ENCODE data around the gene NHLH1.

The NHLH1 gene

DNA sequence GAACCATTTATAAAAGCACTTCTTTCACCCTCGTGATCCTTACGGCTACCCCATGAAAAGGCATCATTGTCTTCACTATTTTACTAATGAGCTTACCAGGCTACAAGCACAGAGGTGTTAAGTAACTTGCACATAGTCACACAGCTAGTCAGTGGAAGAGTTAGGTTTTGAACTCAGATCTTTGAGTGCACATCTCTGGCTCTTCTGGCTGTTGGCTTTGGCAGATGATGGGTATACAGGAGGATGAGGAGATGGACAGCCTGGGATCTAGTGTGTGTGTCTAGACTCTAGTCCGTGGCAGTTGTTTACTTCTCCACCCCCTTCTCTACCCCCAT is 45.1 kb downstream of the NHLH1 start:
- TF ChIP-seq, protein P1, sequence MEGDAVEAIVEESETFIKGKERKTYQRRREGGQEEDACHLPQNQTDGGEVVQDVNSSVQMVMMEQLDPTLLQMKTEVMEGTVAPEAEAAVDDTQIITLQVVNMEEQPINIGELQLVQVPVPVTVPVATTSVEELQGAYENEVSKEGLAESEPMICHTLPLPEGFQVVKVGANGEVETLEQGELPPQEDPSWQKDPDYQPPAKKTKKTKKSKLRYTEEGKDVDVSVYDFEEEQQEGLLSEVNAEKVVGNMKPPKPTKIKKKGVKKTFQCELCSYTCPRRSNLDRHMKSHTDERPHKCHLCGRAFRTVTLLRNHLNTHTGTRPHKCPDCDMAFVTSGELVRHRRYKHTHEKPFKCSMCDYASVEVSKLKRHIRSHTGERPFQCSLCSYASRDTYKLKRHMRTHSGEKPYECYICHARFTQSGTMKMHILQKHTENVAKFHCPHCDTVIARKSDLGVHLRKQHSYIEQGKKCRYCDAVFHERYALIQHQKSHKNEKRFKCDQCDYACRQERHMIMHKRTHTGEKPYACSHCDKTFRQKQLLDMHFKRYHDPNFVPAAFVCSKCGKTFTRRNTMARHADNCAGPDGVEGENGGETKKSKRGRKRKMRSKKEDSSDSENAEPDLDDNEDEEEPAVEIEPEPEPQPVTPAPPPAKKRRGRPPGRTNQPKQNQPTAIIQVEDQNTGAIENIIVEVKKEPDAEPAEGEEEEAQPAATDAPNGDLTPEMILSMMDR (IDR thresholded peaks at IDR 0.05; ENCODE audit: low read depth, low read length) = no peak
- H3K4me3 ChIP-seq (ENCODE audit: low read depth, low read length) = no peak overlapping the region

DNA sequence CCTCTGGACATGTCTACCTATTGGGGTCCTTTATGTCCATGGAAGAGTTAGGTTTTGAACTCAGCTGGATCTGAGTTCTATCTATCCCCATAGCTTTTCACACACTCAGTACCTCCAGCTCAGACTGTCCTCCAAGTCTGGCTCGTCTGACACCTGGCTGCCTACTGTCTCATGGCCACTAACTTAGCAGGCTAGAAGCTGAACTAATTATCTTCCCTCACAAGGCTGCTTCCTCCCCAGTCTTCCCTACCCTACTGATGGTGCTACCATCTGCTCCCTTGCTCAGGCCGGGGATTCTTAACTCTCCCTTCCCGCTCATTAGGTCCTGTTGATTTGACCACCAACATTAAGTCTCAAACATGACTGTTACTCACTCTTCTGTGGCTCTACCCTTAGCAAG is 46.8 kb downstream of the NHLH1 start:
- no peak overlapping the region for H3K4me3 ChIP-seq (ENCODE audit: low read depth, low read length)
- TF ChIP-seq, protein P1 (IDR thresholded peaks at IDR 0.05; ENCODE audit: low read depth, low read length) = no peak

DNA sequence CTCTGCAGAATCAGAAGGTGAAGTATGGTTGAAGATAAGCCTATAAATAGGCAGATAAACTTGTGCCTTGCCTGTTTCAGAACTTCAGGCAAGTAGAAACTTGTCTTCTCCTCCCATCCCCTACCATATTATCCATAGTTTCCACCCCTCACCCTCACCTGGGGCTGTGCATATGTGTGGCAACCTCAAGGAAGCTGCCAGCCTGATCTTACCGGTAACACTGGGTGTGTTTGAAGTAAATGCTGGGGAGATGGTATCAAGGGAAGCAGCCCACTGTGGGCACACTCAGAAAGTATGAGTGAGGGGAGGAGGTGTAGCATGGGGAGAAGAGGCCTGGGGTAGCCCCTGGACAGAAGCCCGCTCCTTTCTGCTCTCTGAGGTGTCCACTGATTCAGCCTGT is 48.0 kb downstream of the NHLH1 start:
- H3K4me3 ChIP-seq (ENCODE audit: low read depth, low read length) = no peak overlapping the region
- TF ChIP-seq, protein P1 (IDR thresholded peaks at IDR 0.05; ENCODE audit: low read depth, low read length) = no peak

DNA sequence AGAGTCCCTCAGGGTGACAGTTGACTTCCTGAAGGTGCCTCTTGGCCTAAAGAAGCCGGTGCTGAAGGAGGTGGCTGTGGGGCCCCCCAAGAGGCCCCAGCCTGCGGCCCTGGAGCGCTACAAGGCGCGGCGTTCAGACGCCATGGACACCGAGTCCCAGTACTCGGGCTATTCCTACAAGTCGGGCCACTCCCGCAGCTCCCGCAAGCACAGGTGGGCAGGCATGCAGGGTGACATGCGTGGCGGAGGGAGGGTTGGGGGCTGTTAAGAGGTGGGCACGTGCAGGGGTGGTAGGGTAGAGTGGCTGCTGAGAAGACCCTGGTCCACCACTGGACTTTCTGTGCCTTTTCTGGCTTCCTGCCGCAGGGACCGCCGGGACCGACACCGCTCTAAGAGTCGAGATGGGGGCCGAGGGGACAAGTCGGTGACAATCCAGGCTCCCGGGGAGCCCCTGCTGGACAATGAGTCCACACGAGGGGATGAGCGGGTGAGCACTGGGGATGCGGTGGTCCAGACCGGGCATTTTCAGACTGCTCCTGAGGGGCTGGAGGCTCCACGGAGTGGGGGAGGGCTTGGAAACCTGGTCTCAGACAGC is 48.9 kb downstream of the NHLH1 start:
- TF ChIP-seq, protein P1 (IDR thresholded peaks at IDR 0.05; ENCODE audit: low read depth, low read length) = no peak
- no peak overlapping the region for H3K4me3 ChIP-seq (ENCODE audit: low read depth, low read length)

DNA sequence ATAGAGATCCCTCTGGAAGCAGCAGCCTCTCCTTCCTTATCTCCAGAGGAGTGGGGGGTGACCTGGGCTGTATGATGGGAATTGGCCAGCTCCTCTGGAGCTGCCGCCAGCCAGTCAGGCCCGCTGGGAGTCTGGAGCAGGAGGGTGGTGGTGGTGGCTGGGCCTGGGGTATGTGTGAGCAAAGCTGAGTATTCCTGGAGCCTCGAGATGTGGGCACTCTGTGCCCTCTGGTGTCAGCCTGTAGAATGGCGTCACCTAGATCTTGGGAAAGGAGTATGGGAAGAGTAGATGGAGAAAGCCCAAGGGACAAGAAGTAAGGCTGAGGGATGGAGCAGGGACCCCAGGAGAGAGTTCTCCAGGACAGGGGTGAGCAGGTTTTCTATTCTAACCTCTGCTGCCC is 49.5 kb downstream of the NHLH1 start:
- TF ChIP-seq, protein P1 (IDR thresholded peaks at IDR 0.05; ENCODE audit: low read depth, low read length) = no peak
- H3K4me3 ChIP-seq (ENCODE audit: low read depth, low read length) = no peak overlapping the region

DNA sequence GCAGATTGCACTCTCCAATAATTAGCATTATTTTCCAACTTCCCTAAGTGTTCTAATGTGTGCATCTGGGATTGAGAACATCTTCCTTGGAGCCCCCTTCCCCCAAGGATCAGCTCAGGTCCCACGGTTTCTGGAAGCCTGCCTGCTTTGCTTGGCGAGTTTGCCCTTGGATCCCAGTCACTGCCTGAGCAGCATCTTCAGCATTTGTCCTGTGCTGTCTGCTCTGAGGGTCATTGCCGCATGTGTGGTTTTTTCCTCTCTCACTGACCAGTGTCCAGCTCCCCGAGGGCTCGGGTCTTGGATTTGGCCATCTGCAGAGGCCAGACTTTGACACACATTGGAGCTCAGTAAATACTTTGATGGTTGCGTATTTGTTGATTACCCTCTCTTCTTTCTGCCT is 51.6 kb downstream of the NHLH1 start:
- TF ChIP-seq, protein P1 (IDR thresholded peaks at IDR 0.05; ENCODE audit: low read depth, low read length) = no peak
- no peak overlapping the region for H3K4me3 ChIP-seq (ENCODE audit: low read depth, low read length)

DNA sequence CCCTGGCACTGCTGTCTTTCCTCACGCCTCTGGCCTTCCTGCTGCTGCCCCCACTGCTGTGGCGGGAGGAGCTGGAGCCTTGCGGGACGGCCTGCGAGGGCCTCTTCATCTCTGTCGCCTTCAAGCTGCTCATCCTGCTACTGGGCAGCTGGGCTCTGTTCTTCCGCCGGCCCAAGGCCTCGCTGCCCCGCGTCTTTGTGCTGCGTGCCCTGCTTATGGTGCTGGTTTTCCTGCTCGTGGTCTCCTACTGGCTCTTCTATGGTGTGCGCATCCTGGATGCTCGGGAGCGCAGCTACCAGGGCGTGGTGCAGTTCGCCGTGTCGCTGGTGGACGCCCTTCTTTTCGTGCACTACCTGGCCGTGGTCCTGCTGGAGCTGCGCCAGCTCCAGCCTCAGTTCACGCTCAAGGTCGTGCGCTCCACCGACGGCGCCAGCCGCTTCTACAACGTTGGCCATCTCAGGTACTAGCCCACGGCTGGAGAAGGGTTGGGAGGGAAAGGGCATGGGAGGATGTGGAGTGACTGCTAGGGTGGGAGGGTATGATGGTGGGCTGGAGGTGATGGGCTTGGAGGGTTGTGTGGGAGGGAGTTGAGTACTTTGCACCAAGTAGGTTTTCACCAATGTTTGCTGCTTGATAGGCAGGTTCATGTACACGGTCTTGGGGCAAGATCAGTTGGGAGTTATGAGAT is 52.4 kb downstream of the NHLH1 start:
- TF ChIP-seq, protein P1 (IDR thresholded peaks at IDR 0.05; ENCODE audit: low read depth, low read length) = no peak
- H3K4me3 ChIP-seq (ENCODE audit: low read depth, low read length) = no peak overlapping the region

Data from WI38 (cell line).